GM19328 (cell line): Measurements from ENCODE around the gene NAB1.
"Not testable (repeated sequence)": the region's sequence is repeated elsewhere in the genome, so short reads cannot be mapped to it uniquely, and the experiment has no call there.

Source experiments
- ATAC-seq: cut with Tn5 transposase; IDR thresholded peaks from one replicate; pipeline ENCODE4 v1.9.1; 2021; ENCODE audit warnings: mild to moderate bottlenecking, moderate library complexity; ENCODE audit not compliant: unreplicated experiment

Gene NAB1

GRCh38 chr2:190708650-190709049 is 59.8 kb downstream of the NAB1 start:
- ATAC-seq: not testable (repeated sequence)

- ATAC-seq: no peak
Measured at GRCh38 chr2:190711069-190711468, 62.2 kb downstream of the NAB1 start.

- ATAC-seq: no peak
Measured at GRCh38 chr2:190713471-190713870, 64.6 kb downstream of the NAB1 start.

- no peak for ATAC-seq
Measured at GRCh38 chr2:190714958-190715357, 66.1 kb downstream of the NAB1 start.

- no peak for ATAC-seq
Measured at GRCh38 chr2:190716176-190716807, 67.4 kb downstream of the NAB1 start.

- no peak for ATAC-seq
Measured at GRCh38 chr2:190717306-190717705, 68.4 kb downstream of the NAB1 start.

- ATAC-seq: no peak
Measured at GRCh38 chr2:190717764-190718651, 69.1 kb downstream of the NAB1 start.

- peak; percentile 49 for ATAC-seq
Measured at GRCh38 chr2:190718652-190719526, 70.0 kb downstream of the NAB1 start.

- no peak for ATAC-seq
Measured at GRCh38 chr2:190720276-190720675, 71.4 kb downstream of the NAB1 start.

- ATAC-seq: no peak
Measured at GRCh38 chr2:190720691-190721090, 71.8 kb downstream of the NAB1 start.

GRCh38 chr2:190722061-190722759 is 73.3 kb downstream of the NAB1 start:
- ATAC-seq: peak; percentile 60

- ATAC-seq: no peak
Measured at GRCh38 chr2:190722835-190723234, 74.0 kb downstream of the NAB1 start.

- no peak for ATAC-seq
Measured at GRCh38 chr2:190723397-190724090, 74.7 kb downstream of the NAB1 start.

- ATAC-seq: no peak
Measured at GRCh38 chr2:190726255-190726654, 77.4 kb downstream of the NAB1 start.

GRCh38 chr2:190736355-190736754 is 87.5 kb downstream of the NAB1 start:
- ATAC-seq: no peak

- ATAC-seq: no peak
Measured at GRCh38 chr2:190740449-190740848, 91.6 kb downstream of the NAB1 start.
